HepG2 (cell line): ENCODE results near the gene NUDT21. TPM values are rescaled to one million over a fixed set of nuclear protein-coding genes. Genes with fewer than 3 reads are reported as not detected.
A peak's percentile ranks its signal among the peaks of the same experiment; 100 is the strongest.

Experiments
- ARID5B ChIP-seq: IDR thresholded peaks from 2 replicates; pipeline ENCODE4 v1.4.0; 2020; ENCODE audit warnings: mild to moderate bottlenecking, missing genetic modification reagents
- ATF1 ChIP-seq: IDR thresholded peaks from 2 replicates; pipeline ENCODE4 v1.6.1; 2016; ENCODE audit warnings: mild to moderate bottlenecking, control low read depth
- ATF2 ChIP-seq: sonication (generic); formaldehyde crosslinking; IDR thresholded peaks from 2 replicates; pipeline ENCODE4 v1.4.0; 2020; ENCODE audit warnings: missing genetic modification reagents
- CEBPG ChIP-seq: IDR thresholded peaks from 2 replicates; pipeline ENCODE4 v1.6.1; 2016
- FOXA3 ChIP-seq: IDR thresholded peaks from 2 replicates; pipeline ENCODE4 v1.6.1; 2016; ENCODE audit warnings: missing genetic modification reagents, missing compliant biosample characterization
- FOXP1 ChIP-seq, 2 experiments: fragments of 450-650 bp in 1 of 2; IDR thresholded peaks; 2 replicates each; pipeline ENCODE4 v1.6.1; 2017 to 2018; ENCODE audit warnings: antibody characterized with exemption in 1 of 2
- HDAC2 ChIP-seq: sonication (generic); formaldehyde crosslinking; IDR thresholded peaks from 2 replicates; pipeline ENCODE4 v1.4.0; 2020; ENCODE audit warnings: missing genetic modification reagents
- HMG20A ChIP-seq: IDR thresholded peaks from 2 replicates; pipeline ENCODE4 v1.6.1; 2016; ENCODE audit warnings: borderline replicate concordance
- HNF4G ChIP-seq, 2 experiments: sonication (generic) in 1 of 2; formaldehyde crosslinking in 1 of 2; IDR thresholded peaks; 2 replicates each; pipeline versions ENCODE4 v1.4.0 to v1.6.1; 2011 to 2020; ENCODE audit warnings: borderline replicate concordance in 2 of 2, low read depth in 2 of 2, mild to moderate bottlenecking in 2 of 2, low read length in 1 of 2, missing genetic modification reagents in 1 of 2, moderate library complexity in 1 of 2
- KLF16 ChIP-seq, 2 experiments: sonication (generic) in 1 of 2; formaldehyde crosslinking in 1 of 2; IDR thresholded peaks; 2 replicates each; pipeline versions ENCODE4 v1.6.1 to v1.8.0; 2016 to 2023; ENCODE audit warnings: missing genetic modification reagents in 2 of 2, missing compliant biosample characterization in 1 of 2
- KMT2A ChIP-seq: sonication (generic); formaldehyde crosslinking; IDR thresholded peaks from 2 replicates; pipeline ENCODE4 v1.4.0; 2020; ENCODE audit warnings: missing genetic modification reagents
- MIER2 ChIP-seq: IDR thresholded peaks from 2 replicates; pipeline ENCODE4 v1.6.1; 2016; ENCODE audit warnings: missing biosample characterization, missing genetic modification reagents
- MIER3 ChIP-seq: IDR thresholded peaks from 2 replicates; pipeline ENCODE4 v1.6.1; 2016; ENCODE audit warnings: missing compliant biosample characterization, borderline replicate concordance
- MYC ChIP-seq: sonication (generic); formaldehyde crosslinking; IDR thresholded peaks from 2 replicates; pipeline ENCODE4 v1.9.0; 2021; ENCODE audit warnings: missing genetic modification reagents, borderline replicate concordance
- NFKBIZ ChIP-seq: IDR thresholded peaks from 2 replicates; pipeline ENCODE4 v1.6.1; 2018; ENCODE audit warnings: missing genetic modification reagents, missing compliant biosample characterization
- PATZ1 ChIP-seq: sonication (generic); formaldehyde crosslinking; IDR thresholded peaks from 2 replicates; pipeline ENCODE4 v1.4.0; 2020; ENCODE audit warnings: missing genetic modification reagents
- SMC3 ChIP-seq: IDR thresholded peaks from 2 replicates; pipeline ENCODE4 v1.6.1; 2011; ENCODE audit warnings: low read length, improper control_type of control experiment
- SRSF4 ChIP-seq: fragments of 200-400 bp; formaldehyde crosslinking; IDR thresholded peaks from one replicate; pipeline ENCODE4 v1.6.1; 2018; ENCODE audit warnings: mild to moderate bottlenecking, low read depth, low read length, moderate library complexity; ENCODE audit not compliant: poor library complexity, severe bottlenecking
- YEATS4 ChIP-seq: sonication (generic); formaldehyde crosslinking; IDR thresholded peaks from 2 replicates; pipeline ENCODE4 v1.4.0; 2020; ENCODE audit warnings: missing genetic modification reagents, borderline replicate concordance
- ZNF124 ChIP-seq: sonication (generic); formaldehyde crosslinking; IDR thresholded peaks from 2 replicates; pipeline ENCODE4 v1.4.0; 2020; ENCODE audit warnings: missing genetic modification reagents
- ZNF331 ChIP-seq: sonication (generic); formaldehyde crosslinking; IDR thresholded peaks from 2 replicates; pipeline ENCODE4 v1.4.0; 2020; ENCODE audit warnings: missing genetic modification reagents
- polyA plus RNA-seq, 8 experiments: library from polyadenylated mRNA; depleted of rRNA in 3 of 8; stranded (reverse) in 7 of 8; unstranded in 1 of 8; fragments of >200 nt; fragmentation: Illumina TruSeq in 4 of 8; extraction: Trizol in 4 of 8; gene quantifications; 2 replicates each; pipeline versions ENCODE4 v1.2.1 to v1.2.3, GENCODE V29; 2011 to 2016; ENCODE audit warnings: low read depth in 4 of 8, missing spikeins in 1 of 8, mixed read lengths in 1 of 8; ENCODE audit not compliant: insufficient read depth in 1 of 8
- total RNA-seq, 5 experiments: library from RNA; depleted of rRNA; stranded (reverse); fragments of >200 nt; fragmentation: Illumina TruSeq; extraction: Trizol; gene quantifications; 2 replicates each; pipeline ENCODE4 v1.2.3, GENCODE V29; 2016; ENCODE audit warnings: low read depth in 1 of 5

The NUDT21 gene
- total and polyA plus RNA-seq, 2 of the 13 experiments (the other 11 are each of a cell fraction or from before 2014, with no cell fraction given), result 177 to 210 TPM

GRCh38 chr16:56382459-56382858, 68.7 kb downstream of the NUDT21 start (continued):
- TF ChIP-seq SRSF4 (no peak), FOXP1 (IDR thresholded peaks at IDR 0.05) (no peak), FOXP1 (CRISPR knock-in tag; IDR thresholded peaks at IDR 0.05) (0 out of 2 replicates have a peak, but pooled peaks have one; percentile 33), FOXA3 (CRISPR knock-in tag) (peak; percentile 45; the same call in 1 of the 2 replicates), CEBPG (CRISPR knock-in tag) (peak; percentile 98), MYC (CRISPR knock-in tag) (peak; percentile 56; the same call in 1 of the 2 replicates), HMG20A (CRISPR knock-in tag) (peak; percentile 13; the same call in 1 of the 2 replicates), HNF4G (IDR thresholded peaks at IDR 0.05; ENCODE audit: borderline replicate concordance, low read depth, low read length) (peak; percentile 75; the same call in 1 of the 2 replicates), HNF4G (CRISPR knock-in tag; IDR thresholded peaks at IDR 0.05; ENCODE audit: borderline replicate concordance, low read depth) (no peak), MIER3 (CRISPR knock-in tag) (peak; percentile 47; the same call in 1 of the 2 replicates), KMT2A (peak; percentile 51; the same call in 1 of the 2 replicates), ZNF331 (peak; percentile 66; the same call in 1 of the 2 replicates), MIER2 (CRISPR knock-in tag) (0 out of 2 replicates have a peak, but pooled peaks have one; percentile 23), SMC3 (peak; percentile 34; the same call in 1 of the 2 replicates), ZNF124 (CRISPR knock-in tag) (0 out of 2 replicates have a peak, but pooled peaks have one; percentile 46), KLF16 (CRISPR knock-in tag; IDR thresholded peaks at IDR 0.05) (peak in 1 of 2 experiments; percentile 26; a peak in 1 of 4 replicates), ARID5B (CRISPR knock-in tag) (peak; percentile 63), ATF1 (no peak), PATZ1 (no peak), YEATS4 (CRISPR knock-in tag) (0 out of 2 replicates have a peak, but pooled peaks have one; percentile 43), HDAC2 (0 out of 2 replicates have a peak, but pooled peaks have one; percentile 26), ATF2 (CRISPR knock-in tag) (0 out of 2 replicates have a peak, but pooled peaks have one; percentile 18), NFKBIZ (no peak)
- TF ChIP-seq, all 625 proteins: peak for 40
